ENCODE data around the gene CREB3L2. TPM values are rescaled to one million over a fixed set of nuclear protein-coding genes. Genes with fewer than 3 reads are reported as not detected.

The CREB3L2 gene
- total and polyA plus RNA-seq, 2 of the 8 experiments (the other 6 are each of a cell fraction or from before 2014, with no cell fraction given), result 14.4 to 48.3 TPM

- TF ChIP-seq CHD7 (IDR thresholded peaks at IDR 0.05; ENCODE audit: insufficient replicate concordance, low read length) (no peak), CTCF (IDR thresholded peaks at IDR 0.05; ENCODE audit: control extremely low read depth in 1 of 3, insufficient read depth in 1 of 3, low read depth in 1 of 3, low read length in 3 of 3) (no peak), SRF (IDR thresholded peaks at IDR 0.05; ENCODE audit: low read depth, low read length) (no peak), BACH1 (IDR thresholded peaks at IDR 0.05; ENCODE audit: low read length) (no peak), TAF1 (IDR thresholded peaks at IDR 0.05; ENCODE audit: low read depth, low read length) (no peak), YY1 (IDR thresholded peaks at IDR 0.05; ENCODE audit: low read depth, low read length) (no peak), ZNF274 (IDR thresholded peaks at IDR 0.05; ENCODE audit: borderline replicate concordance, extremely low read depth, low read length) (no peak)
Measured at GRCh38 chr7:137961200-137962177, 40.4 kb downstream of the CREB3L2 start (continued).
